Measurements from ENCODE around the gene CFAP161. TPM values are rescaled to one million over a fixed set of nuclear protein-coding genes. Genes with fewer than 3 reads are reported as not detected.

The CFAP161 gene
- total and polyA plus RNA-seq, 4 donors: 1.4 to 5.4 (median 2.8) TPM

DNA sequence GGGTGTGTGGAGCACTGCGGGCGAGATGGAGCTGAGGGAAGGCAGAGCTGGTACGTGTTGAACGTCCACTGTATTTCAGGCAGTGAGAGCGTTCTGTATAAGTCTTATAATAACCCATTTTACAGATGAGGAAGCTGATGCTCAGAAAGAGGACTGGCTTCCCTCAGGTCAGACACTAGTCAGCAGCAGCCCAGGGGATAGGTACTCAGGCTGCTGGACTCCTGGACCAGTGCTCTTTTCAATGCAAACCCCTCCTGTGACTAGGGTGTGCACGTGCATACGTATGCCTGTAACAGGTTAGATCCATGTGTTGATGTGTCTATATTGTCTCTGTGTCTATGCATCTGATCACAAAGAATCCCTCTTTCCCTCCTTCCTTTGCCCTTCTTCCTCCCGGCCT is 54.3 kb downstream of the CFAP161 start:
- Histone ChIP-seq H3K4me3 (ENCODE audit: low read depth, low read length) (no peak overlapping the region), H3K4me1 (ENCODE audit: control insufficient read depth, insufficient read depth, low read length) (peaks cover 3% of the 10 kb centered on the region)
- WGBS (ENCODE audit: insufficient coverage): 100% methylated on average over 1 of the region's 8 CpGs

DNA sequence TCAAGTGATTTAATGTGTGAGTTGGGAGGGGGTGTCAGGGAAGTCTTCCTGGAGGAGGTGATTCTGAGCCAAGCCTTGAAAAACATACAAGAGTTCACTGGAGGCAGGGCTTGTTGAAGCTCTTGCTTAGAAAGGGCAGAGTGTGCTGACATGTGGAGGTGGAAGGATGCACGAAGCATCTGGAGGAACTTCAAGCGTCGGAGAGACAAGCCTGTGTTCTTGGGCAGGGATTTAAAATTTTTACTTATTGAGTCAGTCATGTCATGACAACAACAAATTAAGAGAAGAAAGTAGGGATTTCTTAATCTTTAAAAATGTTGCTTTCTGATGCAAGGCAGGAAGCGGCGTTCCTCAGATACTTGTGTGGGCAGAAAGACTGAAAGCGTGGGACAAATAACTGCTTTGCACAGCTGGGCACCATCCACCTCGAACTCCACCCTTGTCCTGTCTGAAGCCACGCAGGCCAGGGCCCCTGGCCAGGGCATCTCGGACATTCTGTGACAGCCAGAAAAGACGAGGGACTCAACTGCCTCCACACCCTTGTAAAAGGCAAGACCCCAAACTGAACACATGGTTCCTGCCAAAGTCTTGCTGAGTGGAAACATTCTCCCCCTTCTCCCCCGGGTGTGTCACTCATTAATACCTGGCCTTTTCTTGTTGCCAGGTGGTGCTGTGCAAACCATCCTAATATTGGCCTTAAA is 55.7 kb downstream of the CFAP161 start:
- H3K4me1 ChIP-seq (ENCODE audit: control insufficient read depth, insufficient read depth, low read length): peaks cover 3% of the 10 kb centered on the region
- H3K27ac ChIP-seq (ENCODE audit: low read depth, low read length): no peak overlapping the region
- WGBS (ENCODE audit: insufficient coverage): 79% methylated on average over 9 of the region's 11 CpGs
- DNase-seq (ENCODE audit: low read depth in 4 of 6, low spot score in 6 of 6): no peak
- no peaks in the 10 kb centered on the region for H3K36me3 ChIP-seq (ENCODE audit: control insufficient read depth, insufficient read depth, low read length)
- no peaks in the 10 kb centered on the region for H3K9me3 ChIP-seq (ENCODE audit: control insufficient read depth, insufficient read depth, low read length)
- H3K4me3 ChIP-seq (ENCODE audit: low read depth, low read length): no peak overlapping the region
- H3K27me3 ChIP-seq (ENCODE audit: control insufficient read depth, insufficient read depth, low read length): no peaks in the 10 kb centered on the region

More for the DNA sequence above, 54.3 kb downstream of the CFAP161 start:
- no peak overlapping the region for H3K27ac ChIP-seq (ENCODE audit: low read depth, low read length)
- DNase-seq (ENCODE audit: low read depth in 4 of 6, low spot score in 6 of 6): no peak
- H3K36me3 ChIP-seq (ENCODE audit: control insufficient read depth, insufficient read depth, low read length): no peaks in the 10 kb centered on the region
- no peaks in the 10 kb centered on the region for H3K27me3 ChIP-seq (ENCODE audit: control insufficient read depth, insufficient read depth, low read length)
- H3K9me3 ChIP-seq (ENCODE audit: control insufficient read depth, insufficient read depth, low read length): no peaks in the 10 kb centered on the region

GRCh38 chr15:81190922-81191507 is 56.9 kb downstream of the CFAP161 start:
- Histone ChIP-seq H3K27me3 (ENCODE audit: control insufficient read depth, insufficient read depth, low read length) (peaks cover 3% of the 10 kb centered on the region), H3K36me3 (ENCODE audit: control insufficient read depth, insufficient read depth, low read length) (no peaks in the 10 kb centered on the region), H3K9me3 (ENCODE audit: control insufficient read depth, insufficient read depth, low read length) (no peaks in the 10 kb centered on the region), H3K27ac (ENCODE audit: low read depth, low read length) (no peak overlapping the region), H3K4me1 (ENCODE audit: control insufficient read depth, insufficient read depth, low read length) (peaks cover 15% of the 10 kb centered on the region), H3K4me3 (ENCODE audit: low read depth, low read length) (no peak overlapping the region)
- DNase-seq (ENCODE audit: low read depth in 4 of 6, low spot score in 6 of 6): no peak
- no CpG with 5 or more reads among the region's 3 CpGs for WGBS (ENCODE audit: insufficient coverage)

GRCh38 chr15:81191701-81192100 is 57.6 kb downstream of the CFAP161 start:
- no peak for DNase-seq (ENCODE audit: low read depth in 4 of 6, low spot score in 6 of 6)
- WGBS (ENCODE audit: insufficient coverage): 100% methylated on average over 2 of the region's 3 CpGs
- Histone ChIP-seq H3K36me3 (ENCODE audit: control insufficient read depth, insufficient read depth, low read length) (no peaks in the 10 kb centered on the region), H3K27me3 (ENCODE audit: control insufficient read depth, insufficient read depth, low read length) (peaks cover 3% of the 10 kb centered on the region), H3K4me1 (ENCODE audit: control insufficient read depth, insufficient read depth, low read length) (peaks cover 15% of the 10 kb centered on the region), H3K4me3 (ENCODE audit: low read depth, low read length) (no peak overlapping the region), H3K27ac (ENCODE audit: low read depth, low read length) (no peak overlapping the region), H3K9me3 (ENCODE audit: control insufficient read depth, insufficient read depth, low read length) (no peaks in the 10 kb centered on the region)

- DNase-seq (ENCODE audit: low read depth in 4 of 6, low spot score in 6 of 6): no peak
- H3K27ac ChIP-seq (ENCODE audit: low read depth, low read length): no peak overlapping the region
- WGBS (ENCODE audit: insufficient coverage): 88% methylated on average over 1 of the region's 5 CpGs
Observed at GRCh38 chr15:81194723-81195122, 60.7 kb downstream of the CFAP161 start.

GRCh38 chr15:81195339-81195864 is 61.3 kb downstream of the CFAP161 start:
- no peaks in the 10 kb centered on the region for H3K9me3 ChIP-seq (ENCODE audit: control insufficient read depth, insufficient read depth, low read length)
- peaks cover 3% of the 10 kb centered on the region for H3K27me3 ChIP-seq (ENCODE audit: control insufficient read depth, insufficient read depth, low read length)
- H3K36me3 ChIP-seq (ENCODE audit: control insufficient read depth, insufficient read depth, low read length): no peaks in the 10 kb centered on the region
- DNase-seq (ENCODE audit: low read depth in 4 of 6, low spot score in 6 of 6): peak in 2 of 6 donors; percentile 55 to 66
- H3K4me1 ChIP-seq (ENCODE audit: control insufficient read depth, insufficient read depth, low read length): peaks cover 15% of the 10 kb centered on the region
- H3K27ac ChIP-seq (ENCODE audit: low read depth, low read length): no peak overlapping the region
- no peak overlapping the region for H3K4me3 ChIP-seq (ENCODE audit: low read depth, low read length)
- WGBS (ENCODE audit: insufficient coverage): 12% methylated on average over 3 of the region's 8 CpGs

More at GRCh38 chr15:81194723-81195122, 60.7 kb downstream of the CFAP161 start:
- Histone ChIP-seq H3K4me3 (ENCODE audit: low read depth, low read length) (no peak overlapping the region), H3K4me1 (ENCODE audit: control insufficient read depth, insufficient read depth, low read length) (peaks cover 15% of the 10 kb centered on the region), H3K9me3 (ENCODE audit: control insufficient read depth, insufficient read depth, low read length) (no peaks in the 10 kb centered on the region), H3K27me3 (ENCODE audit: control insufficient read depth, insufficient read depth, low read length) (peaks cover 3% of the 10 kb centered on the region), H3K36me3 (ENCODE audit: control insufficient read depth, insufficient read depth, low read length) (no peaks in the 10 kb centered on the region)

DNA sequence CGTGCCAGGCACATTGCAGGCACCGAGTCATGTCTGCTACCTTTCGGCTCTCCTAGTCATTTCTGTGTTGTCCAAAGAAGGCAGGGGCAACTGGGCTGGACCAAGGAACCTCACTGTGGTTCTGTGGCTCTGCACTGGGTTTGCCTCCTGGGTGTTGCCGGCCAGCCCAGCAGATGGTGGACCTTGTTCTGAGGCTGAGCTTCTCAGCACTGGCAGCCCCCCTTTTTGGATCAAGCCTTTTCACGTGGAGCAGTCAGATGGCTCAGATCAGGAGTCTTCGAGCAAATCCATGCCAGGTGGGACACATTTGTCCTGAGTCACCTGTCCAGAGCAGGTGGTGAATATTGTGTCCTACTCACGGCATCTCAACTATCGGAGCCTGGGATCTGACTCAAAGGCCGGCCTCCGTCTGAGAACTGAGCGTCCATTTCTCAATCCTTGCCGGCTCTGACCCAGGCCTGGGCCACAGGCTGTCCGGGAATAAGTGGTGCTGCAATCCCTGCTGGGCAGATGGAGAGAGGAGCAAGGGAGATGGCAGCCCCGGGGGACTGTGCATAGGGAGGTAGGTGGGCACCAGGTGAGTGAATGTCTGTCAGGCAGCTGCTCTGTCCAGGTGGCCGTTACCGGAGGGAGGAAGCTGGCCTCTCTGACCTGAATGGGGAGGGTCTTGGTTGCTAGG is 62.6 kb downstream of the CFAP161 start, which contains the start of gene IL16:
TSS of gene IL16 (plus strand) at position 304 of the 679 bp plus-strand sequence. CDS start 28,521 bp downstream, outside the sequence.
- DNase-seq (ENCODE audit: low read depth in 4 of 6, low spot score in 6 of 6): no peak
- Histone ChIP-seq H3K4me3 (ENCODE audit: low read depth, low read length) (no peak within 1 kb of the TSS), H3K9me3 (ENCODE audit: control insufficient read depth, insufficient read depth, low read length) (no peaks in the 10 kb centered on the region), H3K4me1 (ENCODE audit: control insufficient read depth, insufficient read depth, low read length) (peaks cover 15% of the 10 kb centered on the region), H3K36me3 (ENCODE audit: control insufficient read depth, insufficient read depth, low read length) (no peaks in the 10 kb centered on the region), H3K27ac (ENCODE audit: low read depth, low read length) (no peak within 1 kb of the TSS), H3K27me3 (ENCODE audit: control insufficient read depth, insufficient read depth, low read length) (peaks cover 3% of the 10 kb centered on the region)
- 89% methylated on average over 16 of the region's 16 CpGs for WGBS (ENCODE audit: insufficient coverage)

- H3K27me3 ChIP-seq (ENCODE audit: control insufficient read depth, insufficient read depth, low read length): peaks cover 3% of the 10 kb centered on the region
- H3K9me3 ChIP-seq (ENCODE audit: control insufficient read depth, insufficient read depth, low read length): no peaks in the 10 kb centered on the region
- H3K27ac ChIP-seq (ENCODE audit: low read depth, low read length): no peak overlapping the region
- no peaks in the 10 kb centered on the region for H3K36me3 ChIP-seq (ENCODE audit: control insufficient read depth, insufficient read depth, low read length)
- H3K4me3 ChIP-seq (ENCODE audit: low read depth, low read length): no peak overlapping the region
- H3K4me1 ChIP-seq (ENCODE audit: control insufficient read depth, insufficient read depth, low read length): peaks cover 15% of the 10 kb centered on the region
- 93% methylated on average over 7 of the region's 7 CpGs for whole genome bisulfite sequencing (ENCODE audit: insufficient coverage)
- no peak for DNase-seq (ENCODE audit: low read depth in 4 of 6, low spot score in 6 of 6)
Observed at GRCh38 chr15:81197255-81197630, 63.2 kb downstream of the CFAP161 start.

DNA sequence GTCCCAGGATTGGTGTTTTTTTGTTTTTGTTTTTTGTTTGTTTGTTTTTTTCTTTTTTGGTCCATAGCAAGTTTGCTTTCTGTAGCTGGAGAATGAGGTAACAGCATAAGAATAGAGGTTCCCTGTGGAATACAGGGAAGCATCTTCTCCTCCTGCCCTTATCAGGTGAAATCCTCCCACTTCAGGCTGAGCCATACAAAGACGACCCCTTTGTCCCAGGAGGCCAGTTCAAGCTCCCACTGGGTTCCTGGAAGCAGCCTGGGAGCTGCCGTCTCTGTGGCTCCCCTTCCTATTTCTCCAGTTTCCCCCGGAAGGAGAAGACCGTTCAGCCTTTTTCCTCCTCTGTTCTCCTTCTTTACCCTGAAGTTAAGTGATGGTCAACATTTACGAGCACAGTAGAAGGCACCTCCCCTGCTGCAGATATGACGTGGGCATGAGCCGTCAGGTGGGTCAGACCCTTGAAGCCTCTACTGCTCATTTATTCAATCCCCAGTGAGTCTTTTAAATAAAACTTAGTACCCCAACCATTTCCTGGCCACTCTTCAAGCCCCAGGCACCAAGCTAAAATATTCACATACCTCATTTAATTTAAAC is 63.7 kb downstream of the CFAP161 start:
- no peaks in the 10 kb centered on the region for H3K9me3 ChIP-seq (ENCODE audit: control insufficient read depth, insufficient read depth, low read length)
- peaks cover 3% of the 10 kb centered on the region for H3K27me3 ChIP-seq (ENCODE audit: control insufficient read depth, insufficient read depth, low read length)
- no peak overlapping the region for H3K27ac ChIP-seq (ENCODE audit: low read depth, low read length)
- H3K4me3 ChIP-seq (ENCODE audit: low read depth, low read length): no peak overlapping the region
- 78% methylated on average over 7 of the region's 7 CpGs for WGBS (ENCODE audit: insufficient coverage)
- no peaks in the 10 kb centered on the region for H3K36me3 ChIP-seq (ENCODE audit: control insufficient read depth, insufficient read depth, low read length)
- DNase-seq (ENCODE audit: low read depth in 4 of 6, low spot score in 6 of 6): no peak
- H3K4me1 ChIP-seq (ENCODE audit: control insufficient read depth, insufficient read depth, low read length): peaks cover 15% of the 10 kb centered on the region

Measured in spinal cord (tissue), 10 donors.